Testis (tissue), 3 donors: ENCODE results near the gene HID1. TPM values are rescaled to one million over a fixed set of nuclear protein-coding genes. Genes with fewer than 3 reads are reported as not detected.
"Not testable (repeated sequence)": the region's sequence is repeated elsewhere in the genome, so short reads cannot be mapped to it uniquely, and the experiment has no call there.

Experiments
- DNase-seq: peaks from one replicate; pipeline ENCODE4 v3.0.0-alpha.2; 2019
- H3K27ac ChIP-seq, 2 donors: fragments of 200-600 bp; sonication (generic); one replicate each; pipeline ENCODE4 v1.5.1; 2019
- H3K27me3 ChIP-seq: fragments of 200-600 bp; sonication (generic); one replicate; pipeline ENCODE4 v1.5.1; 2019
- H3K36me3 ChIP-seq: fragments of 200-600 bp; sonication (generic); one replicate; pipeline ENCODE4 v1.5.1; 2017; ENCODE audit warnings: low read depth; ENCODE audit errors: missing control alignments
- H3K4me1 ChIP-seq: fragments of 200-600 bp; sonication (generic); one replicate; pipeline ENCODE4 v1.5.1; 2019
- H3K4me3 ChIP-seq, 2 donors: fragments of 200-600 bp; sonication (generic); one replicate each; pipeline ENCODE4 v1.5.1; 2017 to 2019
- H3K9me3 ChIP-seq: fragments of 200-600 bp; sonication (generic); one replicate; pipeline ENCODE4 v1.5.1; 2017
- POLR2A ChIP-seq: fragments of 450-650 bp; IDR thresholded peaks from one replicate; pipeline ENCODE4 v1.6.1; 2017; ENCODE audit warnings: antibody characterized with exemption, mild to moderate bottlenecking, moderate library complexity
- WGBS, 2 donors: methylation state at CpG; one replicate each; pipeline ENCODE4 v1.1.5; 2018; 5-methylcytosine and 5-hydroxymethylcytosine counted together
- intact Hi-C: fragments of 100-400 bp; cut with DNase I; formaldehyde crosslinking; loops from one replicate; pipeline ENCODE4 v1.15.1; 2023; ENCODE audit warnings: low total_unique reads
- polyA plus RNA-seq: library from polyadenylated mRNA; stranded (reverse); fragments of 350-450 nt; fragmentation: Illumina TruSeq; extraction: RNeasy Lipid Tissue Mini Kit (QIAGEN cat#74804); gene quantifications from one replicate; pipeline ENCODE4 v1.2.3, GENCODE V29; 2014; ENCODE audit warnings: low read depth, low replicate concordance; ENCODE audit not compliant: insufficient read depth
- total RNA-seq, 2 donors: library from RNA; depleted of rRNA; stranded (reverse); fragments of >200 nt; gene quantifications; one replicate each; pipeline ENCODE4 v1.2.3, GENCODE V29; 2016
- TF ChIP-seq, protein P1 (sequence below), 3 experiments: fragments of 450-650 bp in 2 of 3; fragments of 200-600 bp in 1 of 3; sonication (generic) in 1 of 3; IDR thresholded peaks; one replicate each; pipeline ENCODE4 v1.5.1; 2016 to 2019; ENCODE audit warnings: antibody characterized with exemption in 3 of 3, mild to moderate bottlenecking in 2 of 3, moderate library complexity in 1 of 3

The HID1 gene
- total and polyA plus RNA-seq, 3 donors from 2014 or later: 18.6 to 45.8 (median 40.9) TPM

DNA sequence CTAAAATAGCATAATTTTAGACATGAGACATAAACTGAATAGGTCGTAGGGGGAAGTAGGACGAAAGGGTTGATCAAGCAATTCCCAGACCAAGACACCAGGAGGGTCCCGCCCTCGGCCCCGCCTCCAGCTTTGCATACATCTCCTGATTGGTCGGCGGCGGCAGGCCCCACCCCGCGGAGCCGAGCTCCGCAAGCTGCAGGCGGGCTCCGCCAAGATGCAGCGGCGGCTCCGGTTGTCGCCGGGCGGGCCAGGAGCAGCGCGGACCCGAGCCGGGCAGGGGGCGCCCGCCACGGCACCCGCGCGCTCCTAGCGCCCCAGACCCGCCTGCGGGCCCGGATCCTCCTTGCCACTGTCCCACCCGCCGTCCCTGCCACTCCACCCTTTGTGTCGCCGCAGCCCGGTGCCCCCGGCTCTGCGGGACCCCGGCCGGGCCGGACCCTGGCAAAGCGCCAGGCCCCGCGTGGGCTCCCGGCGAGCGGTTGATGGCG lies 14.9 kb upstream of the HID1 start, which contains the start of gene CDR2L:
CDR2L (plus strand) TSS at position 215 of the 491 bp plus-strand sequence. CDS start 412 bp downstream, outside the sequence.
- intact Hi-C loops: no loop called here
- Histone ChIP-seq H3K27me3 (no peaks in the 10 kb centered on the region), H3K27ac (peak within 1 kb of the TSS; percentile 76 to 94), H3K4me3 (peak within 1 kb of the TSS; percentile 75 to 84), H3K9me3 (no peaks in the 10 kb centered on the region), H3K36me3 (no peaks in the 10 kb centered on the region), H3K4me1 (peaks cover 19% of the 10 kb centered on the region)
- TF ChIP-seq POLR2A: peak; percentile 54
- TF ChIP-seq, protein P1, sequence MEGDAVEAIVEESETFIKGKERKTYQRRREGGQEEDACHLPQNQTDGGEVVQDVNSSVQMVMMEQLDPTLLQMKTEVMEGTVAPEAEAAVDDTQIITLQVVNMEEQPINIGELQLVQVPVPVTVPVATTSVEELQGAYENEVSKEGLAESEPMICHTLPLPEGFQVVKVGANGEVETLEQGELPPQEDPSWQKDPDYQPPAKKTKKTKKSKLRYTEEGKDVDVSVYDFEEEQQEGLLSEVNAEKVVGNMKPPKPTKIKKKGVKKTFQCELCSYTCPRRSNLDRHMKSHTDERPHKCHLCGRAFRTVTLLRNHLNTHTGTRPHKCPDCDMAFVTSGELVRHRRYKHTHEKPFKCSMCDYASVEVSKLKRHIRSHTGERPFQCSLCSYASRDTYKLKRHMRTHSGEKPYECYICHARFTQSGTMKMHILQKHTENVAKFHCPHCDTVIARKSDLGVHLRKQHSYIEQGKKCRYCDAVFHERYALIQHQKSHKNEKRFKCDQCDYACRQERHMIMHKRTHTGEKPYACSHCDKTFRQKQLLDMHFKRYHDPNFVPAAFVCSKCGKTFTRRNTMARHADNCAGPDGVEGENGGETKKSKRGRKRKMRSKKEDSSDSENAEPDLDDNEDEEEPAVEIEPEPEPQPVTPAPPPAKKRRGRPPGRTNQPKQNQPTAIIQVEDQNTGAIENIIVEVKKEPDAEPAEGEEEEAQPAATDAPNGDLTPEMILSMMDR (IDR thresholded peaks at IDR 0.05): peak in 1 of 3 experiments; percentile 8
- WGBS, 2 donors: 0 to 2% methylated on average over 2 to 37 of the region's 51 CpGs
- peak; percentile 99 for DNase-seq

GRCh38 chr17:74986206-74986576 lies 13.6 kb upstream of the HID1 start:
- 83 to 91% methylated on average over 3 of the region's 3 CpGs for WGBS, 2 donors
- Histone ChIP-seq H3K36me3 (no peaks in the 10 kb centered on the region), H3K27ac (no peak overlapping the region), H3K4me3 (no peak overlapping the region), H3K9me3 (no peaks in the 10 kb centered on the region), H3K4me1 (peaks cover 19% of the 10 kb centered on the region), H3K27me3 (no peaks in the 10 kb centered on the region)
- DNase-seq: no peak
- TF ChIP-seq POLR2A: no peak
- TF ChIP-seq, protein P1 (IDR thresholded peaks at IDR 0.05): no peak
- intact Hi-C loops: no loop called here

GRCh38 chr17:74982663-74983313 lies 10.2 kb upstream of the HID1 start:
- intact Hi-C loops: not testable (repeated sequence)

GRCh38 chr17:74981979-74982662 lies 9.6 kb upstream of the HID1 start:
- Histone ChIP-seq H3K4me1 (peaks cover 12% of the 10 kb centered on the region), H3K9me3 (no peaks in the 10 kb centered on the region), H3K27ac (peak overlapping the region; percentile 69 to 81), H3K27me3 (no peaks in the 10 kb centered on the region), H3K36me3 (no peaks in the 10 kb centered on the region), H3K4me3 (peak overlapping the region; percentile 60 to 80)
- peak; percentile 81 for DNase-seq
- WGBS, 2 donors: 0 to 1% methylated on average over 22 to 39 of the region's 61 CpGs
- TF ChIP-seq POLR2A: no peak
- TF ChIP-seq, protein P1 (IDR thresholded peaks at IDR 0.05): no peak
- intact Hi-C loops: no loop called here

More at GRCh38 chr17:74982663-74983313, 10.2 kb upstream of the HID1 start:
- H3K27me3 ChIP-seq, H3K36me3 ChIP-seq, H3K9me3 ChIP-seq: not testable (repeated sequence)
- peak; percentile 55 for DNase-seq
- 36 to 48% methylated on average over 8 to 14 of the region's 14 CpGs for WGBS, 2 donors
- H3K4me1 ChIP-seq: peaks cover 14% of the 10 kb centered on the region
- peak overlapping the region; percentile 69 to 81 for H3K27ac ChIP-seq
- peak overlapping the region; percentile 60 to 80 for H3K4me3 ChIP-seq

GRCh38 chr17:74981318-74981978 lies 8.9 kb upstream of the HID1 start:
- Histone ChIP-seq H3K4me3 (peak overlapping the region; percentile 60 to 80), H3K27ac (peak overlapping the region; percentile 69 to 81), H3K27me3 (no peaks in the 10 kb centered on the region), H3K36me3 (no peaks in the 10 kb centered on the region), H3K4me1 (peaks cover 9% of the 10 kb centered on the region), H3K9me3 (no peaks in the 10 kb centered on the region)
- TF ChIP-seq, protein P1 (IDR thresholded peaks at IDR 0.05): no peak
- no peak for TF ChIP-seq POLR2A
- no peak for DNase-seq
- intact Hi-C loops: no loop called here
- 23 to 42% methylated on average over 16 of the region's 16 CpGs for WGBS, 2 donors
